Fibroblast of villous mesenchyme (primary cell): ENCODE measurements around the gene GRIA3. TPM values are rescaled to one million over a fixed set of nuclear protein-coding genes. Genes with fewer than 3 reads are reported as not detected.
A peak's percentile ranks its signal among the peaks of the same experiment; 100 is the strongest.

Source experiments
- DNase-seq: peaks from one replicate; pipeline ENCODE4 v3.0.0-alpha.2; 2010; ENCODE audit warnings: low read depth
- H3K4me3 ChIP-seq: 2 replicates; pipeline ENCODE4 v1.5.1; 2011; ENCODE audit warnings: low read depth, mild to moderate bottlenecking, low read length
- CTCF ChIP-seq: IDR thresholded peaks from 2 replicates; pipeline ENCODE4 v1.5.1; 2012; ENCODE audit warnings: low read depth, mild to moderate bottlenecking, low read length; ENCODE audit not compliant: insufficient read depth
- total RNA-seq: library from RNA; depleted of rRNA; stranded (reverse); fragments of >200 nt; gene quantifications from 2 replicates; pipeline ENCODE4 v1.2.3, GENCODE V29; 2012

The GRIA3 gene
- total RNA-seq, 1 donor, result 19.4 TPM

GRCh38 chrX:123159403-123159802 is 24.7 kb upstream of the GRIA3 start:
- no peak for TF ChIP-seq CTCF
- no peak for DNase-seq
- H3K4me3 ChIP-seq, result no peak overlapping the region

GRCh38 chrX:123167621-123168020 is 16.5 kb upstream of the GRIA3 start:
- H3K4me3 ChIP-seq, result no peak overlapping the region
- TF ChIP-seq CTCF, result no peak
- DNase-seq, result no peak

GRCh38 chrX:123169247-123169901 is 14.7 kb upstream of the GRIA3 start:
- DNase-seq, result no peak
- no peak overlapping the region for H3K4me3 ChIP-seq
- no peak for TF ChIP-seq CTCF

- no peak for DNase-seq
Measured at GRCh38 chrX:123170546-123170945, 13.5 kb upstream of the GRIA3 start.

GRCh38 chrX:123171781-123172180 is 12.3 kb upstream of the GRIA3 start:
- peak; percentile 19 for DNase-seq

More at GRCh38 chrX:123170546-123170945, 13.5 kb upstream of the GRIA3 start:
- TF ChIP-seq CTCF, result no peak
- H3K4me3 ChIP-seq, result no peak overlapping the region

GRCh38 chrX:123172869-123173268 is 11.2 kb upstream of the GRIA3 start:
- H3K4me3 ChIP-seq, result no peak overlapping the region
- TF ChIP-seq CTCF, result no peak
- no peak for DNase-seq

More at GRCh38 chrX:123171781-123172180, 12.3 kb upstream of the GRIA3 start:
- no peak overlapping the region for H3K4me3 ChIP-seq
- no peak for TF ChIP-seq CTCF

- no peak for DNase-seq
- TF ChIP-seq CTCF, result peak; percentile 11
Measured at GRCh38 chrX:123173833-123174232, 10.2 kb upstream of the GRIA3 start.

More at GRCh38 chrX:123173833-123174232, 10.2 kb upstream of the GRIA3 start:
- H3K4me3 ChIP-seq, result no peak overlapping the region
